BLaER1 treated with 17β-estradiol and CSF1 and Interleukin-3, amounts not matched to agents 10 nM and 100 nM (cell line): Measurements from ENCODE around the gene PDPK1.
"Not testable (repeated sequence)": the region's sequence is repeated elsewhere in the genome, so short reads cannot be mapped to it uniquely, and the experiment has no call there.

Source experiments
- H3K27ac ChIP-seq, 11 experiments: shearing (Covaris generic); formaldehyde crosslinking; 2 replicates each; pipeline ENCODE4 v1.8.1; 2022
- H3K27me3 ChIP-seq, 11 experiments: shearing (Covaris generic); formaldehyde crosslinking; 2 replicates each; pipeline ENCODE4 v1.8.1; 2022
- H3K36me3 ChIP-seq, 11 experiments: shearing (Covaris generic); formaldehyde crosslinking; 2 replicates each; pipeline ENCODE4 v1.8.1; 2022
- H3K4me1 ChIP-seq, 10 experiments: shearing (Covaris generic); formaldehyde crosslinking; 2 replicates each; pipeline ENCODE4 v1.8.1; 2022
- H3K4me2 ChIP-seq, 11 experiments: shearing (Covaris generic); formaldehyde crosslinking; 2 replicates each; pipeline ENCODE4 v1.8.1; 2022
- H3K4me3 ChIP-seq, 10 experiments: shearing (Covaris generic); formaldehyde crosslinking; 2 replicates each; pipeline ENCODE4 v1.8.1; 2022
- H3K9ac ChIP-seq, 11 experiments: shearing (Covaris generic); formaldehyde crosslinking; 2 replicates each; pipeline ENCODE4 v1.8.1; 2022
- H3K9me3 ChIP-seq, 11 experiments: shearing (Covaris generic); formaldehyde crosslinking; replicated peaks in 1 of 11; 2 replicates each; pipeline ENCODE4 v1.8.1; 2022
- H4K20me1 ChIP-seq, 11 experiments: shearing (Covaris generic); formaldehyde crosslinking; 2 replicates each; pipeline ENCODE4 v1.8.1; 2022
- Cebpa-rat ChIP-seq, 11 experiments: shearing (Covaris generic); IDR thresholded peaks; 2 replicates each; pipeline ENCODE4 v1.8.1; 2022

The PDPK1 gene

GRCh38 chr16:2578905-2579304 is 41.1 kb downstream of the PDPK1 start:
- not testable (repeated sequence) for H4K20me1 ChIP-seq, H3K4me2 ChIP-seq, H3K9ac ChIP-seq, H3K4me1 ChIP-seq, H3K27me3 ChIP-seq, H3K27ac ChIP-seq, H3K36me3 ChIP-seq, H3K9me3 ChIP-seq, H3K4me3 ChIP-seq

GRCh38 chr16:2580143-2580542 is 42.3 kb downstream of the PDPK1 start:
- not testable (repeated sequence) for H3K27ac ChIP-seq, H3K4me2 ChIP-seq, H3K4me1 ChIP-seq, H3K9me3 ChIP-seq, H3K9ac ChIP-seq, H3K4me3 ChIP-seq, H3K27me3 ChIP-seq
- H4K20me1 ChIP-seq = peaks cover 5 to 11% (median 6%) of the 10 kb centered on the region in 11 experiments
- peaks cover 4 to 13% (median 5%) of the 10 kb centered on the region in 11 experiments; a peak in 19 of 22 replicates for H3K36me3 ChIP-seq

- H3K27me3 ChIP-seq, H3K27ac ChIP-seq, H3K9me3 ChIP-seq, H3K4me2 ChIP-seq, H3K4me1 ChIP-seq, H3K4me3 ChIP-seq, H3K9ac ChIP-seq: not testable (repeated sequence)
- peaks cover 12 to 17% (median 12%) of the 10 kb centered on the region in 11 experiments for H4K20me1 ChIP-seq
- peaks cover 11 to 20% (median 12%) of the 10 kb centered on the region in 11 experiments; a peak in 21 of 22 replicates for H3K36me3 ChIP-seq
These were observed 43.0 kb downstream of the PDPK1 start for GRCh38 chr16:2580818-2581217.

GRCh38 chr16:2584729-2585650 is 47.2 kb downstream of the PDPK1 start:
- Histone ChIP-seq H4K20me1 (peaks cover 35 to 56% (median 53%) of the 10 kb centered on the region in 11 experiments), H3K4me2 (peak overlapping the region in 1 of 11 experiments; percentile 36; a peak in 2 of 22 replicates), H3K27me3 (no peaks in the 10 kb centered on the region), H3K9ac (peak overlapping the region in 1 of 11 experiments; percentile 18; a peak in 1 of 22 replicates), H3K4me3 (no peak overlapping the region), H3K4me1 (peaks cover 4 to 24% (median 8%) of the 10 kb centered on the region in 10 experiments), H3K9me3 (no peaks in the 10 kb centered on the region), H3K36me3 (peaks cover 48 to 55% (median 54%) of the 10 kb centered on the region in 11 experiments), H3K27ac (no peak overlapping the region)
- TF ChIP-seq Cebpa-rat (IDR thresholded peaks at IDR 0.05) = no peak

- no peak overlapping the region for H3K4me2 ChIP-seq
- peaks cover 10 to 31% (median 15%) of the 10 kb centered on the region in 10 experiments for H3K4me1 ChIP-seq
- no peak overlapping the region for H3K27ac ChIP-seq
- TF ChIP-seq Cebpa-rat (IDR thresholded peaks at IDR 0.05) = no peak
- H3K27me3 ChIP-seq = no peaks in the 10 kb centered on the region
- H3K9ac ChIP-seq = no peak overlapping the region
- peaks cover 48 to 58% (median 56%) of the 10 kb centered on the region in 11 experiments for H3K36me3 ChIP-seq
- H4K20me1 ChIP-seq = peaks cover 38 to 62% (median 59%) of the 10 kb centered on the region in 11 experiments
- no peaks in the 10 kb centered on the region for H3K9me3 ChIP-seq
- no peak overlapping the region for H3K4me3 ChIP-seq
These were observed 47.8 kb downstream of the PDPK1 start for GRCh38 chr16:2585651-2586081.

- Histone ChIP-seq H3K27ac (no peak overlapping the region), H3K4me3 (no peak overlapping the region), H3K9me3 (no peaks in the 10 kb centered on the region), H3K27me3 (no peaks in the 10 kb centered on the region), H3K4me2 (no peak overlapping the region), H3K9ac (0 out of 22 replicates have a peak overlapping the region, but pooled peaks of 1 of the 11 experiments have one; percentile 29), H3K36me3 (peaks cover 48 to 64% (median 61%) of the 10 kb centered on the region in 11 experiments), H4K20me1 (peaks cover 43 to 68% (median 65%) of the 10 kb centered on the region in 11 experiments), H3K4me1 (peaks cover 16 to 36% (median 21%) of the 10 kb centered on the region in 10 experiments)
- TF ChIP-seq Cebpa-rat (IDR thresholded peaks at IDR 0.05) = no peak
These were observed 48.4 kb downstream of the PDPK1 start for GRCh38 chr16:2586241-2586640.

GRCh38 chr16:2586901-2587480 is 49.2 kb downstream of the PDPK1 start:
- Histone ChIP-seq H3K9ac (no peak overlapping the region), H3K9me3 (no peaks in the 10 kb centered on the region), H3K4me3 (no peak overlapping the region), H3K27me3 (no peaks in the 10 kb centered on the region), H4K20me1 (peaks cover 50 to 76% (median 72%) of the 10 kb centered on the region in 11 experiments), H3K36me3 (peaks cover 48 to 71% (median 66%) of the 10 kb centered on the region in 11 experiments), H3K27ac (no peak overlapping the region), H3K4me2 (no peak overlapping the region), H3K4me1 (peaks cover 21 to 44% (median 26%) of the 10 kb centered on the region in 10 experiments)
- no peak for TF ChIP-seq Cebpa-rat (IDR thresholded peaks at IDR 0.05)

- Histone ChIP-seq H4K20me1 (peaks cover 60 to 86% (median 83%) of the 10 kb centered on the region in 11 experiments), H3K9me3 (no peaks in the 10 kb centered on the region), H3K4me2 (no peak overlapping the region), H3K9ac (peak overlapping the region in 1 of 11 experiments; percentile 19; a peak in 1 of 22 replicates), H3K36me3 (peaks cover 48 to 80% (median 72%) of the 10 kb centered on the region in 11 experiments), H3K27ac (no peak overlapping the region), H3K4me3 (no peak overlapping the region), H3K27me3 (no peaks in the 10 kb centered on the region), H3K4me1 (peaks cover 31 to 54% (median 37%) of the 10 kb centered on the region in 10 experiments)
- no peak for TF ChIP-seq Cebpa-rat (IDR thresholded peaks at IDR 0.05)
These were observed 50.2 kb downstream of the PDPK1 start for GRCh38 chr16:2587891-2588565.
